ENCODE results near the gene DEPP1.
A peak's percentile ranks its signal among the peaks of the same experiment; 100 is the strongest.

The DEPP1 gene

GRCh38 chr10:44977287-44978212, 1.1 kb downstream of the DEPP1 start:
- no peak for DNase-seq

DNA sequence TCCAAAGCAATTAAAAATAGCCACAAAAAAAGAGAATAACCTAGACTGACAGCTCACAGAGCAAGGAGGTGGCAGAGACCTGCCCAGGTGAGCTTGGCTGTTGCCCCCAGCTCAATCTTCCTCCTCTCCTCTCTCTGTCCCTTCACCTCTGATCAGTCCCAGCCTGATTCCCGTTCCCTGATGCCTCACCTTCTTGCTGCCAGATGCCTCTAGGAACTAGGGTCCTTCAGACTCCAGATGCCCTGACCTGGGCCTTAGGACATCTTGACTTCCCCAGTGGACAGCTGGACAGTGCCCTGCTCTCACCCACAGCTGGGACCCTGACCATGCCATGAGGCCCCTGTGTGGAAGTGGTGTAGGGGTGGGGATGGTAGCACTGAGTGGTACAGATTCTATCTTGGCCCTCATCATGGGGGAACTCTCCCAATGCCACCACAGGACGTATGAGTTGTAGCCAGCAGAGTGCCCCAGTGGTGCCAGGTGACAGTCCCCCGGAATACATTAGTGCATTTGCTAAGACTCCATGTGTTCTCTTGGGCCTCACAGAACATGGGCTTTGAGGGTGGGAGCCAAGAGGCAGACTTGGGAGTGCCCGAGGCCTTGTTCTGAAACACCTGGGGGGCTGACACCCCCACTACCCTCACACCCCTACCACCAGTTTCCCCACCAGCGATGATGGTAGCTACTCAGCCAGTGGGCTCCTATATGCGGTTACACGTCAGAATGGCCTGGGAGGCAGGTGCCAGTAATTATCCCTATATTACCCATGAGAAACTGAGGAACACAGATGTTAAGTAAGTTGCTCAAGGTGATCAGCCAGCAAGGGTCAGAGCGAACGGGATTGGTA, 2.0 kb downstream of the DEPP1 start:
- no peak for DNase-seq

- peak in 1 of 3 donors; percentile 63 for DNase-seq
Measured at GRCh38 chr10:44975431-44976331, 2.9 kb downstream of the DEPP1 start.

DNA sequence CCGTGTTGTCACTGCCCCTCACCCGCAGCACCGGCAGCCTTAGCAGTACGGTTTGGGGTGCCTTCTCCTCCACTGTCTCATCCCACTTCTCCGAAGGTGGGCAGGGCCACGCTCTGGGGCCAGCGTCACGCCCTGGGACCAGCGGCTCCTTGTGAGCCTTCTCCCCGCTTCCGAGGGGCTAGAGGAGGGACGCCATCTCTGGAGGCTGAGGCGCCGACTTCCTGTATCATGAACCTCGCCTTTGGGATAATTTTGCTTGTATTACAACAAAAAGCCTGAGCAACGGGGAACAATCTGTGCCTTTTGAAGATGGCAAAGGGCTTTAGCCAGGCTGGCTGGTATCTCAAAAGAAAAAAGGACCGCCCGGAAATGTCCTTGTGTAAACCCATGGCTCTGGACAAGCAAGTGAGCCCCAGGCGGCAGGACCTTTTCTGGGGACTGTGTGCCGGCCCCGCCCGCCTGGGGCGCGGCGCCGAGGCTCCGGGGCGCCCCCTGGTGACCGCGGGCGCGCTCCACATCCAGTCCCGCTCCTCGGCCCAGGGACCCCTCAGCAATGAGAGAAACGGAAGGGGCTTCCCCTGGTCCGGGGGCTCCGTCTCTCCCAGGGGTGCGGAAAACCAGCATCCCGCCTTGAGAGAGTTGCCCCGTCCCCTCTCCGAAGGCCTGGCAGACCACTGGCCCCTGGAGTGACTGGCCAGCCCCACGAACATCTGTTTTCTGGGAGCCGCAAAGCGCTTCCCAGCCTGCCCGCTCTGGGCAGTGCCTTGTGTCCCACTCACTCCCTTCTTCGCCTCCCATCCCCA, 3.8 kb downstream of the DEPP1 start:
- peak; percentile 73 to 88 (median 78) for DNase-seq

- DNase-seq = peak in 1 of 3 donors; percentile 45
Measured at GRCh38 chr10:44974082-44974627, 4.5 kb downstream of the DEPP1 start.

DNA sequence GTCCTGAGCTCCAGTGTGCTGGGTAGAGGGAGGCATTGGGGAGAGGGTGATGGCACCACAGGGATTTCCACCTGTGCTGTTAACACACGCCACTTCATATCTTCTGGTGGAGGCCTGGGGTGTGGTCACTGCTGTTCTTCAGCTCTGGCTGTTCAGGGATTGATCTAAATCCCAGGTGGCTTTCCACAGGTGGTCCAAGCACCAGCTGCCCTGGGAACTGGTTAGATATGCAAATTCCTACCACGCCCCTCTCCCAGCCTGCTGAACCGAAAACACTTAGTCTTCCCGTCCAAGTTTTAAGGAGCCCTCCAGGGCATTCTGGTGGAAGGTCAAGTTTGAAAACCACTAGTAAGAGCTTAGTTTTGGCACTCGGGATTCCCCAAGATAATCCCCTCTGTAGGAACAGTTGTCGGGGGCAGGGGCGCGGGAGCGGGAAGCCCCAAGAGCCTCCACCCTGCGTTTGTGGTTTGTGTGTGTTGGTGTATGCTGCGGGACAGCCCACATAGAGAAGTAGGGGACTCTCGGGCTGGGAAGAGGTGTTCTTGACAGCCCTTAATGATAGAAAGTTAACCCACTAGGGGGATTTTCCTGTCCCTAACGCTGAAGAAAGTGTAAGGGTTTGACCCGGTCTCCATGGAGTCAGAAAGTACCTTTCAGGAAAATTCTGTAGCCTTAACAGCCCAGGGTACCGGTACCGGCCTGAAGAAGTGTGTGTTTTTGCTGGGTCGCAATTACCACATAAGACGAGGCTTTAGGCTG, 5.1 kb downstream of the DEPP1 start:
- peak; percentile 76 to 91 (median 89) for DNase-seq

- no peak for DNase-seq
Measured at GRCh38 chr10:44972874-44973306, 5.7 kb downstream of the DEPP1 start.

DNA sequence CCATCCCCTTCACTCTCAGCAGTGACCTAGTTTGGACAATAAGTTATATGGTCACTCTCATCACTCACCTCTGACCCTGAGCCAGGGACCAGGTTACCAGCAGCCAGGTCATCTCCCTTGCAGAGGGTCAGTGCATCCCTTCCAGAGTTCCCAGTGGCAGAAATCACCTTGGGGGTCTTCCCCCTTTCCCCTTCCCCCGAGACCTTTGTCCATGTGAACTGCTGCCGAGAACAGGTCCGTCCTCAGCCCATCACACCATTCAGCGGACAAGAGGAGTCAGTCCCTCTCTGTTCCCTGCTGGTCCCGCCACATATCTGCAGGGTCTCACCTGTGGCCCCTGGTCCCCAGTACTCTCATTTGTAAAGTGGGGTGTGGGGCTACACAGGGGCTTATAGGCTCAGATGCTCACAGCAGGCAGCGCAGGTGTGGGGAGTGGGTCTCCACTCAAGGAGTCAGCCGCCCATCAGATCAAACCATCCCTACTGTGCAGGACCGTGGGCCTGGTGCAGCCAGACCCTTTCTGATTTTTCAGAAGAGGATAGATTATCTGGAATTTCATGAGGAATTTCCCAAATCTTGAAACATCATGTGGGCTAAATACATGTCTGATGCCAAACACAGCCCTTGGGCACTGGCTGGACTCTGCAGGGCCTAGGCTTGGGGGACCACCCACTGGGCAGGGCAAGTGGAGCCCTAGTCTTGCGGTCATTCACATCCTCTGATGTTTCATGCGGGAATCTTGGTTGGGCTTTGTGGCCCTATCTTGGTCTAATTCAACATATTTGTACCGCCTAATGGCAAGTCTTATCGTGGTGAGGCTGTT, 6.5 kb downstream of the DEPP1 start:
- peak; percentile 59 to 80 (median 60) for DNase-seq

DNA sequence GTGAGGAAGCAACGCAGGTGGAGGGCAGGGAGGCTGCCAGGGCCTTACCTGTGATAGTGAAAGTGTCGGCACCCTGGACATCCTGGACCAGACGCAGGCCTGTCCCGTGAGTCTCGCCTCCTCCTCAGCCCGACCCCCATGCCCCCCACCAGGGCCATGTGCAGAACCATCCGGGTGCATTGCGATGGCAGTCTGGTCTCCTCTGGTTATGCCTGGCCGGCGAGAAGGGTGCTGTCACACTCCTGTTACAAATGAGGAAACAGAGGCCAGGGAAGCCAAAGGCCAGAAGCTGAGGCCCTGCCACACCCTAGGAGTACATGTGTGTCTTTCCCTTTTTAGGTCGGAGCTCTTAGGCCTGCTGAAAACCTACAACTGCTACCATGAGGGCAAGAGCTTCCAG, 7.2 kb downstream of the DEPP1 start:
- no peak for DNase-seq

DNA sequence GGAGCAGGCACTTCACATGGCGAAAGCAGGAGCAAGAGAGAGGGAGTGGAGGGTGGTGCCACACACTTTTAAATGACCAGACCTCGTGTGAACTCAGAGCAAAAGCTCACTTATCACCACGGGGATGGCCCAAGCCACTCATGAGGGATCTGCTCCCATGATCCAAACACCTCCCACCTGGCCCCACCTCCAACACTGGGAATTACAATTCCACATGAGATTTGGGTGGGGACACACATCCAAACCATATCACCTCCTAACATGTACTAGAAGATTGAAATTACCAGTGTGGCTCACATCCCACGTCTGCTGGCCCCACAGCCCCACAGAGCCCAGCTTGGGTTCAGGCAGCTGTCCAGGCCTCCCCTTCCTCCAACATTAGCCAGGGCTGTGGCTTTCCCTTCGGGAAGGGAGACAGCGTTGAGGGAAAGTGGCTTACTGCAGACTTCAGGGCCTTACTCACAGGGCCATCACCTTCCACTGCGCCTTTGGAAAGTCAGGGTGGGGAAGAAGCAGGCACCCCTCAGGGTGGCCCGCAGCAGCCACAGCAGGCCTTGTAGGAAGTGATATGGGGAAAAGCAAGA, 7.7 kb downstream of the DEPP1 start:
- no peak for DNase-seq

GRCh38 chr10:44969854-44970253, 8.8 kb downstream of the DEPP1 start:
- DNase-seq = no peak

GRCh38 chr10:44968500-44969400, 9.9 kb downstream of the DEPP1 start:
- DNase-seq = no peak

- peak; percentile 94 to 96 (median 94) for DNase-seq
Measured at GRCh38 chr10:44968091-44968490, 10.5 kb downstream of the DEPP1 start.

- peak; percentile 74 to 90 (median 84) for DNase-seq
Measured at GRCh38 chr10:44967616-44968015, 11.0 kb downstream of the DEPP1 start.

- peak in 1 of 3 donors; percentile 39 for DNase-seq
Measured at GRCh38 chr10:44966816-44967509, 11.6 kb downstream of the DEPP1 start.

- DNase-seq = peak; percentile 77 to 94 (median 91)
Measured at GRCh38 chr10:44966129-44966815, 12.3 kb downstream of the DEPP1 start.

GRCh38 chr10:44965651-44966097, 12.9 kb downstream of the DEPP1 start:
- no peak for DNase-seq

Measured in suppressor macrophage treated with lipopolysaccharide for 1 hour (primary cell).